Brain microvascular endothelial cell (primary cell): Measurements from ENCODE around the gene TMEM207.

Experiments
- DNase-seq: peaks from one replicate; pipeline ENCODE4 v3.0.0-alpha.2; 2020
- H3K27ac ChIP-seq: fragments of 250-450 bp; sonication (Bioruptor Pico); 2 replicates; pipeline ENCODE4 v1.5.1; 2020; ENCODE audit warnings: mild to moderate bottlenecking, moderate library complexity
- H3K27me3 ChIP-seq: fragments of 250-450 bp; sonication (Bioruptor Pico); replicated peaks from 2 replicates; pipeline ENCODE4 v1.5.1; 2020; ENCODE audit warnings: mild to moderate bottlenecking
- H3K36me3 ChIP-seq: fragments of 250-450 bp; sonication (Bioruptor Pico); replicated peaks from 2 replicates; pipeline ENCODE4 v1.5.1; 2020; ENCODE audit warnings: mild to moderate bottlenecking
- H3K4me3 ChIP-seq: 2 replicates; pipeline ENCODE4 v1.5.1; 2011; ENCODE audit warnings: low read depth, mild to moderate bottlenecking, control low read depth, low read length, moderate library complexity
- CTCF ChIP-seq: IDR thresholded peaks from 2 replicates; pipeline ENCODE4 v1.5.1; 2011; ENCODE audit warnings: low read depth, mild to moderate bottlenecking, moderate library complexity, low read length, control low read depth, inconsistent platforms; ENCODE audit errors: missing control alignments
- in situ Hi-C: cut with HindIII; loops from 2 replicates; pipeline ENCODE4 v1.10.0; 2017; ENCODE audit warnings: low sequenced_read_pairs, low pct_ligation_motif_present

The TMEM207 gene

GRCh38 chr3:190456770-190457169, 7.1 kb upstream of the TMEM207 start:
- DNase-seq = no peak
- Histone ChIP-seq H3K36me3 (no peaks in the 10 kb centered on the region), H3K4me3 (no peak overlapping the region), H3K27ac (no peak overlapping the region), H3K27me3 (no peaks in the 10 kb centered on the region)
- in situ Hi-C loops = no loop called here
- TF ChIP-seq CTCF = no peak

GRCh38 chr3:190455828-190456227, 6.1 kb upstream of the TMEM207 start:
- Histone ChIP-seq H3K27ac (no peak overlapping the region), H3K4me3 (no peak overlapping the region), H3K36me3 (no peaks in the 10 kb centered on the region), H3K27me3 (no peaks in the 10 kb centered on the region)
- no peak for DNase-seq
- in situ Hi-C loops = no loop called here
- TF ChIP-seq CTCF = no peak

GRCh38 chr3:190448256-190448655, 1.4 kb downstream of the TMEM207 start:
- TF ChIP-seq CTCF = no peak
- Histone ChIP-seq H3K27ac (no peak overlapping the region), H3K27me3 (no peaks in the 10 kb centered on the region), H3K36me3 (no peaks in the 10 kb centered on the region), H3K4me3 (no peak overlapping the region)
- in situ Hi-C loops = no loop called here
- no peak for DNase-seq

GRCh38 chr3:190446573-190447279, 3.0 kb downstream of the TMEM207 start:
- in situ Hi-C loops = no loop called here
- H3K4me3 ChIP-seq = no peak overlapping the region
- TF ChIP-seq CTCF = no peak
- no peaks in the 10 kb centered on the region for H3K36me3 ChIP-seq
- peak; percentile 29 for DNase-seq
- no peak overlapping the region for H3K27ac ChIP-seq
- no peaks in the 10 kb centered on the region for H3K27me3 ChIP-seq

- TF ChIP-seq CTCF = no peak
- no peaks in the 10 kb centered on the region for H3K27me3 ChIP-seq
- no peak for DNase-seq
- no peaks in the 10 kb centered on the region for H3K36me3 ChIP-seq
- H3K4me3 ChIP-seq = no peak overlapping the region
- no peak overlapping the region for H3K27ac ChIP-seq
- in situ Hi-C loops = no loop called here
These were observed 5.0 kb downstream of the TMEM207 start for GRCh38 chr3:190444576-190445145.

- no peak for DNase-seq
- in situ Hi-C loops = no loop called here
These were observed 5.7 kb downstream of the TMEM207 start for GRCh38 chr3:190444006-190444405.

More at GRCh38 chr3:190444006-190444405, 5.7 kb downstream of the TMEM207 start:
- H3K27me3 ChIP-seq = no peaks in the 10 kb centered on the region
- no peak overlapping the region for H3K4me3 ChIP-seq
- no peak for TF ChIP-seq CTCF
- H3K27ac ChIP-seq = no peak overlapping the region
- H3K36me3 ChIP-seq = no peaks in the 10 kb centered on the region
